NCI-H2171 (cell line): ENCODE measurements around the gene OR2L5.

Experiments
- DNase-seq: peaks from one replicate; lab custom pipeline; 2025; lab: John Stamatoyannopoulos, UW

OR2L5 gene

GRCh38 chr1:248013229-248013710, at the start of gene OR2L5:
Gene OR2L5, plus strand, starts transcription at chr1:248013660. Its CDS starts 8,288 bp downstream, at chr1:248021948.
- DNase-seq: no peak

- no peak for DNase-seq
These were observed 48.5 kb upstream of the OR2L5 start, which contains the start of gene OR2AK2 for GRCh38 chr1:247964933-247965332. Gene OR2AK2, plus strand, starts transcription at chr1:247965233. Its CDS starts 144 bp downstream, at chr1:247965377.

- DNase-seq: no peak
These were observed 46.8 kb upstream of the OR2L5 start for GRCh38 chr1:247966532-247967204.

- no peak for DNase-seq
These were observed 20.5 kb upstream of the OR2L5 start for GRCh38 chr1:247992986-247993385.

GRCh38 chr1:247998811-247999210, 14.6 kb upstream of the OR2L5 start:
- DNase-seq: no peak

GRCh38 chr1:248000169-248000568, 13.3 kb upstream of the OR2L5 start:
- no peak for DNase-seq

GRCh38 chr1:248007778-248008177, 5.7 kb upstream of the OR2L5 start:
- DNase-seq: no peak

GRCh38 chr1:248009681-248010080, 3.8 kb upstream of the OR2L5 start:
- DNase-seq: no peak

GRCh38 chr1:248015803-248016202, 2.3 kb downstream of the OR2L5 start:
- DNase-seq: no peak

- no peak for DNase-seq
These were observed 16.3 kb downstream of the OR2L5 start, which contains the start of gene OR2L2 for GRCh38 chr1:248029770-248030169. Gene OR2L2, plus strand, starts transcription at chr1:248030070. Its CDS starts 8,198 bp downstream, at chr1:248038268.

GRCh38 chr1:248045209-248045608, 31.7 kb downstream of the OR2L5 start:
- no peak for DNase-seq

- no peak for DNase-seq
These were observed 33.1 kb downstream of the OR2L5 start, which contains the start of gene OR2L3 for GRCh38 chr1:248046536-248046935. Gene OR2L3, plus strand, starts transcription at chr1:248046836. Its CDS starts 13,846 bp downstream, at chr1:248060682.

- no peak for DNase-seq
These were observed 33.5 kb downstream of the OR2L5 start for GRCh38 chr1:248047008-248047407.

GRCh38 chr1:248054671-248055070, 41.2 kb downstream of the OR2L5 start:
- no peak for DNase-seq

GRCh38 chr1:248055261-248055660, 41.8 kb downstream of the OR2L5 start:
- DNase-seq: no peak

GRCh38 chr1:248065071-248065470, 51.6 kb downstream of the OR2L5 start:
- DNase-seq: no peak

GRCh38 chr1:248065604-248066003, 52.1 kb downstream of the OR2L5 start:
- no peak for DNase-seq
